HG02840 (cell line): Measurements from ENCODE around the gene CIRBP.
A peak's percentile ranks its signal among the peaks of the same experiment; 100 is the strongest.

ENCODE experiments used
- ATAC-seq: cut with Tn5 transposase; IDR thresholded peaks from one replicate; pipeline ENCODE4 v1.9.1; 2021; ENCODE audit warnings: mild to moderate bottlenecking, moderate library complexity, moderate number of reproducible peaks; ENCODE audit not compliant: unreplicated experiment, low FRiP score

CIRBP gene

DNA sequence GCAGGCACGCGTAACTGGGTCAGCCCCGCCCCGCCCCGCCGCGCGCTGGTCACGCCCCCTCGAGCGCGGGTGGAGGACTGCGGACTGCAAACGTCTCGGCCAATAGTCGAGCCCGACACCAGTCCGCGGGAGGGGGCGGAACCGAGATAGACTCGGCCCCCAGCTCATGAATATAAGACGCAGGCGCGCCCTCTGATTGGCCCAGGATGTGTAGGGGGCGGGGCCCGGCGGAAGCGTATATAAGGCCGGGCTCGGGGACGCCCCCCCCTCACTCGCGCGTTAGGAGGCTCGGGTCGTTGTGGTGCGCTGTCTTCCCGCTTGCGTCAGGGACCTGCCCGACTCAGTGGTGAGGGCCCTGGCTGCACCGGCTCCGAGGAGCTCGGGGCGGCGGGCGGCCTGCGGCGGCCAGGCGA, at the start of gene CIRBP:
TSS of gene CIRBP (plus strand) at position 268 of the 413 bp plus-strand sequence. CDS start 1,602 bp downstream, outside the sequence.
- peak; percentile 55 for ATAC-seq

DNA sequence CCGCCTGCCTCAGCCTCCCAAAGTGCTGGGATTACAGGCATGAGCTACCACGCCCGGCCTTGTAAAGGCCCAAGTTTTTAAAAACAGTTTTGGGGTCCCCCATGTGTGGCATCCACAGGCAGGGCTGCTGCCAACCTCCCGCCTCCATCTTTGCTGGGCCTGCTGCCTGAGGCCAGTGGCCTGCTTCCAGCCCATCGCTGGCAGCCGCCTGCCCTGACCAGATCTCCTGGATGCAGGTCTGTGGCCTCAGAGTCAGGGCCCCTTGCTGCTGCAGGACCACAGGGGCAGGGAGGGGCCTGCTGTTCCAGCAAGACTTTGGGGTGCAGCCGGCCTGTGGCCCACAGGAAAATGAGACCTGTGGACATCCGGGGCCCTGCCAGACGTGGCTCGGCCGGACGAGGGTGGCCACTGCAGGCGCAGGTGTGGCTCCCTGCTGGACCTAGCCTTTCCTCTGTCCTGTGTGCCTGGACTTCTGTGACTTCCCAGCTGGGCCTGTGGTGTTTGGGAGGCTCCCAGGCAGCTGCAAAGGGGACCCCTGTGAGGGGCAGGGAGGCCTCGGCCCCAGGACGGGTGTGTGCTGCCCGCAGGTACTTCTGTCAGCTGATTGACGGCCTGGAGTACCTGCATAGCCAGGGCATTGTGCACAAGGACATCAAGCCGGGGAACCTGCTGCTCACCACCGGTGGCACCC, 49.2 kb upstream of the CIRBP start:
- no peak for ATAC-seq

- no peak for ATAC-seq
Measured at GRCh38 chr19:1220477-1220930, 48.6 kb upstream of the CIRBP start.

GRCh38 chr19:1220976-1221903, 47.9 kb upstream of the CIRBP start:
- ATAC-seq: no peak

DNA sequence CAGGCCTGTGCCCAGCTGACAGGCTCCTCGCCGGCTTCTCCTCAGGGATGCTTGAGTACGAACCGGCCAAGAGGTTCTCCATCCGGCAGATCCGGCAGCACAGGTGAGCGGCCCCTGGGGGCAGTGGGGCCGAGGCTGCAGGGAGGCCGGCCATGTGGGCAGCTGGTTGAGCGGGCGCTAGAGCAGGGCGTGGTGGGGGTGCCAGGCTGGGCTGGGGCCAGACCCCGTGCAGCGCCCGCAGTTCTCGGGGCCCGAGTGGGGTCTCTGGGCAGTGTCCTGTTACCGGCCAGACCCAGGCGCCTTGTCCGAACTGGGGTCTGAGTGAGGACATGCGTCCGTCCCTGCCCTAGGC, 47.3 kb upstream of the CIRBP start:
- ATAC-seq: no peak

DNA sequence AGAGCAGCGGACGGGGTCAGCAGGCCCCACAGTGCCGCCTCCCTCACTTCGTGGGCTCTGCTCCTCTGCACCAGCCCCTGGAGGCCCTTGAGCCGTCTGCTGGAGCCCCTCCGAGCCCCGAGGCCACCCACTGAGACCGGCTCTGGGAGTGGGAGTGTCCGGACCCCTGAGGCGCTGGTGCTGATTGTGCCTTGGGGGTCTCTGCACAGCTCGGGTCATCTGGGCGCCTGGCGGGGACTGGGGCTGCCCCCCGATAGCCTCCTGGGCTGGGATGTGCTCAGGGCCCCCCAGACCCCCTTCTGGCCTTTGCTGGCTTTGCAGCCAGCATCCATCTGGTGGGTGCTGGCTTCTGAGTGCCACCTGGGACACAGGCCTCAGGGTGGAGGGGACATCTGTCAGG, 46.7 kb upstream of the CIRBP start:
- ATAC-seq: no peak

- no peak for ATAC-seq
Measured at GRCh38 chr19:1223018-1223855, 45.9 kb upstream of the CIRBP start.

GRCh38 chr19:1224047-1224825, 44.9 kb upstream of the CIRBP start:
- no peak for ATAC-seq

DNA sequence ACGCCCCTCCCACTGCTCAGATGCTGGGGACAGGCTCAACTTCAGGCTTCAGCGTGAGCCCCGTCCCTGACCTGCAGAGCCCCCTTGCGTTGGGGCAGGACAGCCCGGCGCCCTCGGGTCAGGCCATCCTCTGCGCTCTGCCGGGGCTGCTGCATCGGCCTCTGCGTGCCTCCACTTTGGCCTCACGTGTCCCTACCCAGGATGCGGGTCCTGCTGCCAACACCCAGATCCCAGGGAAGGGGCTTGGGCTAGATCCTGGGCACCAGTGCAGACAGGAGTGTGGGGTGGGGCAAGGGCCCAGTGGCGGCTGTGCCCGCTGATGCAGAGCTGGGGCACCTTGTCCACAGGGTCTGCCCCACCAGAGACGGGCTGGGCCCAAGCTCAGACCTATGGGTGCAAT, 44.3 kb upstream of the CIRBP start:
- no peak for ATAC-seq

GRCh38 chr19:1225440-1226226, 43.5 kb upstream of the CIRBP start:
- no peak for ATAC-seq

DNA sequence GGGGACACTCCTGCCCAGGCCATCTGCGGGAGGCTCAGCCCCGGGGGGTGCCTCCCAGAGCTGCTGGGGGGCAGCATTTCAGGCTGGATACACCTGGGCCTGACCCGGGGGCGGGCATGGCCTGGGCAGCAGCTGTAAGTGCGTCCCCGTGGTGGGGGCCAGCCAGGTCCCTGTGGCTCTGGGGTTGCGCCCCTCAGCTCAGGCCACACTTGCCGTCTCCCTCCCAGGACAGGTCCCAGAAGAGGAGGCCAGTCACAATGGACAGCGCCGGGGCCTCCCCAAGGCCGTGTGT, 43.0 kb upstream of the CIRBP start:
- no peak for ATAC-seq

- ATAC-seq: no peak
Measured at GRCh38 chr19:1226522-1227303, 42.4 kb upstream of the CIRBP start.

DNA sequence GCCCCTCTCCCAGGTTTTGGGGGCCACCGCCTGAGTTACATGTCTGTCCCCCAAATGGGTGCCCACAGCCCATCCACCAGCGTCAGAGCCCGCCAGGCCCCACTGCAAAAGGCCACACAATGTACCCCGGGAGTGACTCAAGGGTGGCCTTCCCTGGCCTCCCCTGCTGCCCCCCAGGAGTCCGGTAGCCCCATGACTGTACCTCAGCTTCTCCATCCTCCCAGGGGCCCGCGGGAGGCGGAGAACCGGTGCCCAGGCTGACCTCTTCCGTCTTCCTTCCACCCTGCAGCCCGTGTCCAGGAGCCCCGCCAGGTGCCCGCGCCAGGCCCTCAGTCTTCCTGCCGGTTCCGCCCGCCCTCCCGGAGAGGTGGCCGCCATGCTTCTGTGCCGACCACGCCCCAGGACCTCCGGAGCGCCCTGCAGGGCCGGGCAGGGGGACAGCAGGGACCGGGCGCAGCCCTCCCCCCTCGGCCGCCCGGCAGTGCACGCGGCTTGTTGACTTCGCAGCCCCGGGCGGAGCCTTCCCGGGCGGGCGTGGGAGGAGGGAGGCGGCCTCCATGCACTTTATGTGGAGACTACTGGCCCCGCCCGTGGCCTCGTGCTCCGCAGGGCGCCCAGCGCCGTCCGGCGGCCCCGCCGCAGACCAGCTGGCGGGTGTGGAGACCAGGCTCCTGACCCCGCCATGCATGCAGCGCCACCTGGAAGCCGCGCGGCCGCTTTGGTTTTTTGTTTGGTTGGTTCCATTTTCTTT, 41.7 kb upstream of the CIRBP start:
- no peak for ATAC-seq

DNA sequence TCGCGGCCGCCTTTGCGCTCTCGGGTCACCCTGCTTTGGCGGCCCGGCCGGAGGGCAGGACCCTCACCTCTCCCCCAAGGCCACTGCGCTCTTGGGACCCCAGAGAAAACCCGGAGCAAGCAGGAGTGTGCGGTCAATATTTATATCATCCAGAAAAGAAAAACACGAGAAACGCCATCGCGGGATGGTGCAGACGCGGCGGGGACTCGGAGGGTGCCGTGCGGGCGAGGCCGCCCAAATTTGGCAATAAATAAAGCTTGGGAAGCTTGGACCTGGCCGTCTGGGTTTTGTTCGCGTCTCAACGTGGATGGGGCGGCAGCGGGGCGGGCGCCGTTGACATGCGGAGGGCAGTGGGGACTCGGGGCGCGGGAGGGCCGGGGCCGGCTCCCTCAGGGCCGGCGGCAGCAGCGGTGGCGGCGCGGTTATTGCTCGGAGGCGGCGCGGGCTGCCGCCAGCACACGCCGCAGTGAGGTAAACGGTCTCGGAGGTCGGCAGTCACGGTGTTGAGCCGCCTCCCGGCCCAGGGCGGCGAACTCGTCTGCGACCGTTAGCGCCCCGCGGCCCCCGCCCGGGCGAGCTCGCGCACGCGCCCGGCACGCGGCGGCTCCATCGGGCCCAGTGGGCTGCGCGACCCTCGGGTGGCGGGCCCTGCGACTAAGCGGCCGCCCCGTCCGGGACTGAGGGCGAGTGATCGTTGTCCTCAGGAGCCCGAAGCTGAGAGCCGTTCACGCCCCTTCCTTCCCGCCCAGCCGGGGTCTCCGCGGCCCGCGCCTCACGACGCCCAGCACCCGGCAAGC, 40.8 kb upstream of the CIRBP start:
- ATAC-seq: no peak

DNA sequence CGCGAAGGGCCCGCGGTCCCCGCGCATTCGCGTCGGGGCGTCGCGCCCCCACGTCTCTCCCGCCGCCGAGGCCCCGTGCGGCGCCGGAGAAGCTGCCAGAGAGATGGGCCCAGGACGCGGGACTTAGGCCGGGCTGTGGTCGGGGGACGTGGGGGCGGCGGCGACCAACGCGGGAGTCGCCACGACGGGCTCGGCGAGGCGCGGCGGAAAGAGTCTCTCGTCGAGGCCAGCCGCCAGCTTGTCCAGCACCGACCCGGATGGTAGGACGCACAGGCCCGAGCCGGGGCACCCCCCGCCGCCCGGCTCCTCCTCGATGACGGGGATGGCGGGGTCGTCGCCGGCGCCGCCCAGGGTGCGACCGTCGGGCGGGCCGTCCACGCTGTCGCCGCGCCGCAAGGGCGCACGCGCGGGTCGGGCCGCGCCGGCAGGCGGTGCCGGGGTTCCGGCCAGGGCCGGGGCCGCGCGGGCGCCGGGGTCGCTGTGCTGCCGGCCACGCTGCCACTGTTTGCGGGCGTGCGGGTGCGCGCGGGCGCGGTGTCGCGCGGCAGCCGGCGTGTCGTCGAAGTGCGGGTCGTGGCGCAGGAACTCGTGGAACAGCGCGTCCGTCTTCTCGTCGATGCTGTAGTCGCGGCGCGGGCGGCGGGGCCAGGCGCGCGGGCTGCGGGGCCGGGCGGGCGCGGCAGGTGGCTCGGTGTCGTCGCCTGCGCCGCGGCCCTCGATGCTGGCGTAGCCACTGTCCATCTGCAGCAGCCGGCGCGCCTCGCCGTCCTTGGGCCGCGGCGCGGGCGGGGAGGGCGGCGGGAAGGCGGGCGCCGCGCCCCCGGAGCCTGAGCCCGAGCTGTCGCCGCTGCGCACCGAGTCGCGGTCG, 39.8 kb upstream of the CIRBP start:
- ATAC-seq: no peak
